Right atrium auricular region (tissue), 2 donors: Measurements from ENCODE around the gene ZNF839. TPM values are rescaled to one million over a fixed set of nuclear protein-coding genes. Genes with fewer than 3 reads are reported as not detected.

Source experiments
- DNase-seq: peaks from one replicate; pipeline ENCODE4 v3.0.0-alpha.2; 2019; ENCODE audit warnings: low spot score
- H3K27ac ChIP-seq, 2 donors: fragments of 200-600 bp; sonication (generic); 1 replicate in 1 of 2; 2 replicates in 1 of 2; pipeline ENCODE4 v1.5.1; 2016 to 2019
- H3K27me3 ChIP-seq, 2 donors: fragments of 200-600 bp; sonication (generic); one replicate each; pipeline versions ENCODE4 v1.5.1 to v1.6.0; 2017 to 2019
- H3K36me3 ChIP-seq: fragments of 200-600 bp; sonication (generic); one replicate; pipeline ENCODE4 v1.5.1; 2016
- H3K4me1 ChIP-seq, 2 donors: fragments of 200-600 bp; sonication (generic); one replicate each; pipeline versions ENCODE4 v1.5.1 to v1.6.0; 2017 to 2019
- H3K4me3 ChIP-seq, 2 donors: fragments of 200-600 bp; sonication (generic); 1 replicate in 1 of 2; 2 replicates in 1 of 2; pipeline ENCODE4 v1.5.1; 2017 to 2019; ENCODE audit warnings: mild to moderate bottlenecking in 1 of 2, moderate library complexity in 1 of 2
- H3K9me3 ChIP-seq, 2 donors: fragments of 200-600 bp; sonication (generic); one replicate each; pipeline ENCODE4 v1.5.1; 2019
- CTCF ChIP-seq, 2 donors: fragments of 200-600 bp; sonication (generic); IDR thresholded peaks; one replicate each; pipeline ENCODE4 v1.5.1; 2019; ENCODE audit warnings: antibody characterized with exemption in 2 of 2
- total RNA-seq, 2 donors: library from RNA; depleted of rRNA; stranded (reverse); fragments of >200 nt; gene quantifications; one replicate each; pipeline ENCODE4 v1.1.0, GENCODE V29; 2016

Gene ZNF839
- total RNA-seq, 2 donors from 2014 or later = 6.4 to 7.8 TPM

DNA sequence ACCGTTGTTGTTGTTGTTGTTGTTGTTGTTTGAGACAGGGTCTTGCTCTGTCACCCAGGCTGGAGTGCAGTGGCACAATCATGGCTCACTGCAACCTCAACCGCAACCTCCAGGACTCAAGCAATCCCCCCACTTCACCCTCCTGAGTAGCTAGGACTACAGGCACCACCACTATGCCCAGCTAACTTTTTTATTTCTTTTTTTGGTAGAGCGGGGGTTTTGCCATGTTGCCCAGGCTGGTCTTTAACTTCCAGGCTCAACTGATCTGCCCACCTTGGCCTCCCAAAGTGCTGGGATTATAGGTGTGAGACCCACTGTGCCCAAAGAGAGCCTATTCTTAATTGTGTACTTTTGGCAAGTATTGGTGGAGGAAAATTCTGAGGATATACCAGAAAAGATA, 40.3 kb upstream of the ZNF839 start:
- Histone ChIP-seq H3K27ac (no peak overlapping the region), H3K4me3 (no peak overlapping the region)
- no peak for TF ChIP-seq CTCF (IDR thresholded peaks at IDR 0.05)

DNA sequence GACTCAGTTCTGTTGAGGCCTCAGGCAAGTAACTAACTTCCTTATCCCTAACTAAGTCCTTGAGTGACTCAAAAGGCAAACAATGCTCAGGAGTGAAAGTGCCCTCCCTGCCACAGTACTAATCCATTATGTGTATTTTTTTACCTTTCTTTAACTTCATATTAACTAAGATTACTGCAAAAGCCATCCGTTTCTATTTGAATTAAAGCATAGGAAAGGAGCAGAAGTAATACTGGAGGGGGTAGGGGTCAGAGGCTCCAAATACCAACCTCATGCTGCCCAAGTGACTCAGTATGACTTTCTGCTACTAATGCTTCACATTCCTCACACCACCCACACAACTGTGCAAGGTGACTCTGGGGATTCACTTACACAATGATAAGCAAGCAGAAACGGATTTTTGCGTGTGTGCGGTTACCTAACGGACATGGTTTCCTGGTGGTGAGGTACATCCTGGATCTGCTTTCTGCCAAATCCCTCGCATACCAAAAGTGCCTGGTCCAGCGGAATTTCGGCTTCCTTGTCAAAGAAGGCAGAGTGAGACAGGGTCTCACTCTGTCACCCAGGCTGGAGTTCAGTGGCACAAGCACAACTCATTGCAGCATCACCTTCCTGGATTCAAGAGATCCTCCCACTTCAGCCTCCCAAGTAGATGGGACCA, 39.7 kb upstream of the ZNF839 start:
- TF ChIP-seq CTCF (IDR thresholded peaks at IDR 0.05) = no peak
- no peaks in the 10 kb centered on the region for H3K9me3 ChIP-seq
- no peaks in the 10 kb centered on the region for H3K4me1 ChIP-seq
- no peak for DNase-seq
- no peak overlapping the region for H3K4me3 ChIP-seq
- H3K27ac ChIP-seq = no peak overlapping the region
- no peaks in the 10 kb centered on the region for H3K27me3 ChIP-seq
- H3K36me3 ChIP-seq = peaks cover 10% of the 10 kb centered on the region

More for the DNA sequence above, 40.3 kb upstream of the ZNF839 start:
- no peak for DNase-seq
- Histone ChIP-seq H3K36me3 (peaks cover 10% of the 10 kb centered on the region), H3K9me3 (no peaks in the 10 kb centered on the region), H3K4me1 (no peaks in the 10 kb centered on the region), H3K27me3 (no peaks in the 10 kb centered on the region)

GRCh38 chr14:102280376-102280962, 39.1 kb upstream of the ZNF839 start:
- no peaks in the 10 kb centered on the region for H3K4me1 ChIP-seq
- no peak for TF ChIP-seq CTCF (IDR thresholded peaks at IDR 0.05)
- H3K27ac ChIP-seq = no peak overlapping the region
- no peak for DNase-seq
- H3K27me3 ChIP-seq = no peaks in the 10 kb centered on the region
- H3K4me3 ChIP-seq = no peak overlapping the region
- peaks cover 10% of the 10 kb centered on the region for H3K36me3 ChIP-seq
- no peaks in the 10 kb centered on the region for H3K9me3 ChIP-seq

- no peak for TF ChIP-seq CTCF (IDR thresholded peaks at IDR 0.05)
- H3K27ac ChIP-seq = no peak overlapping the region
- no peaks in the 10 kb centered on the region for H3K9me3 ChIP-seq
- H3K36me3 ChIP-seq = peaks cover 10% of the 10 kb centered on the region
- DNase-seq = no peak
- H3K27me3 ChIP-seq = no peaks in the 10 kb centered on the region
- no peaks in the 10 kb centered on the region for H3K4me1 ChIP-seq
- no peak overlapping the region for H3K4me3 ChIP-seq
Measured at GRCh38 chr14:102282751-102283465, 36.6 kb upstream of the ZNF839 start.

DNA sequence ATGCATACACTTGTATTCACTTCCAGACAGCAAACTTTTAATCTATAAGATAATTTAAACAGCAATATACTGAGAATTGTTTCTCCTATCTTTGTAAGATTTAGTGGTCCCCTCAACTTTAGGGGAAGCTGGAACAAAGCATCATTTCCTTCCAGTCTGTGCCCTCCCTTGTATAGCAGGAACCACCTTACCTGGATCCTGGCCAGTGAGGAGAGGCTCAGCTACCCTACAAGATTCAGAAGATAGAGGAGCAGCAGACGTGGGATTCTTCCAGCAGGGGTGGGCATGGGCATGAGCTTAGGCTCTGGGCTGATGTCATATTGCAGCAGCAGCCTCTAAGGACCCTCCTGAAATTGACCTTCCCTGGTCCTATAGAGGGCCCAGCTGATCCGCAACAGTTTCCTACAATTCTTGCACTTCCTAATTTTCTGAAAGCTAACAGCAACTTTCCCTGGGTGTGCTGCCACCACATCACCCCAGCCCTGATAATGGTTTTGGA, 35.9 kb upstream of the ZNF839 start:
- no peaks in the 10 kb centered on the region for H3K27me3 ChIP-seq
- H3K4me3 ChIP-seq = no peak overlapping the region
- H3K9me3 ChIP-seq = no peaks in the 10 kb centered on the region
- H3K36me3 ChIP-seq = peaks cover 10% of the 10 kb centered on the region
- no peak overlapping the region for H3K27ac ChIP-seq
- DNase-seq = no peak
- H3K4me1 ChIP-seq = no peaks in the 10 kb centered on the region
- TF ChIP-seq CTCF (IDR thresholded peaks at IDR 0.05) = no peak
